GM12873 (cell line): ENCODE results near the gene BAZ2B.

Experiments used
- TF ChIP-seq, protein P1 (sequence below): IDR thresholded peaks from 2 replicates; pipeline ENCODE4 v1.5.1; 2012; ENCODE audit warnings: low read depth, mild to moderate bottlenecking, moderate library complexity, low read length, control low read depth; ENCODE audit not compliant: insufficient read depth; ENCODE audit errors: missing control alignments

BAZ2B gene

DNA sequence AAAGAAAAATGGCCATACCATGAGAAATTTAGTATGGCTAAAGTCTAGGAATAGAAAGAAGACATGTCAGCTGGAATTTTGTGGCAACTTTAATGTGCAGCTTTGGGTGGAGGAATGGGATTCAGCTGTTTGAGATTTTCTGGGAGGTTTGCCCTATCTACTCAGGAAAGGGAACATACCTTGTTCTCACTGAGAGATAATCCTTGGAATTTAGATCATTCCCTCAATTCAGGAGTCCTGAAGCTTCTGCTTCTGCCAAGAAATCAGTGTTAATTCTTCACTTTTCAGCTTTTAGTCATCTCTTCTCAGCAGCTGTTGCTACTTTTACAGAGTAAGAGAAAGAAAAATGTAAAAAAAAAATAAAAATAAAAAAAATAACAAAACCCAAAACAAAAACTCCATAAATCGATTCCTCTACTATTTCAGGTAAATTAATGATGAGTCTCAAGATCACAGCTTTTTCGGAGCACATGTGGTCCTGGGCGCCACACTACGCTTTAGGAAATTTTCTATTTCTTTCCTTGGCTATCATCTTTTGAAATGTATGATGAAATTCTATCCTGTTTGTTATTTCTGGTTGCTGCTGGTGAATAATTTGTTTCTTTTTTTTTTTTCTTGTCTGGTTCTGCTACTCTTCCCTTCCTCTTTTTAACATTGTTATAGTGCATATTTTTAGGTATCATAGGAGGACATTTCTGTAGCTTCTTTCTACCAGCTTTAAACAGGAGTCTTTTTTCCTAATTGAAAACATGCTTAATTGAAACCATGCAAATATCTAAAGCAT, 18.9 kb upstream of the BAZ2B start:
- TF ChIP-seq, protein P1, sequence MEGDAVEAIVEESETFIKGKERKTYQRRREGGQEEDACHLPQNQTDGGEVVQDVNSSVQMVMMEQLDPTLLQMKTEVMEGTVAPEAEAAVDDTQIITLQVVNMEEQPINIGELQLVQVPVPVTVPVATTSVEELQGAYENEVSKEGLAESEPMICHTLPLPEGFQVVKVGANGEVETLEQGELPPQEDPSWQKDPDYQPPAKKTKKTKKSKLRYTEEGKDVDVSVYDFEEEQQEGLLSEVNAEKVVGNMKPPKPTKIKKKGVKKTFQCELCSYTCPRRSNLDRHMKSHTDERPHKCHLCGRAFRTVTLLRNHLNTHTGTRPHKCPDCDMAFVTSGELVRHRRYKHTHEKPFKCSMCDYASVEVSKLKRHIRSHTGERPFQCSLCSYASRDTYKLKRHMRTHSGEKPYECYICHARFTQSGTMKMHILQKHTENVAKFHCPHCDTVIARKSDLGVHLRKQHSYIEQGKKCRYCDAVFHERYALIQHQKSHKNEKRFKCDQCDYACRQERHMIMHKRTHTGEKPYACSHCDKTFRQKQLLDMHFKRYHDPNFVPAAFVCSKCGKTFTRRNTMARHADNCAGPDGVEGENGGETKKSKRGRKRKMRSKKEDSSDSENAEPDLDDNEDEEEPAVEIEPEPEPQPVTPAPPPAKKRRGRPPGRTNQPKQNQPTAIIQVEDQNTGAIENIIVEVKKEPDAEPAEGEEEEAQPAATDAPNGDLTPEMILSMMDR, result no peak

DNA sequence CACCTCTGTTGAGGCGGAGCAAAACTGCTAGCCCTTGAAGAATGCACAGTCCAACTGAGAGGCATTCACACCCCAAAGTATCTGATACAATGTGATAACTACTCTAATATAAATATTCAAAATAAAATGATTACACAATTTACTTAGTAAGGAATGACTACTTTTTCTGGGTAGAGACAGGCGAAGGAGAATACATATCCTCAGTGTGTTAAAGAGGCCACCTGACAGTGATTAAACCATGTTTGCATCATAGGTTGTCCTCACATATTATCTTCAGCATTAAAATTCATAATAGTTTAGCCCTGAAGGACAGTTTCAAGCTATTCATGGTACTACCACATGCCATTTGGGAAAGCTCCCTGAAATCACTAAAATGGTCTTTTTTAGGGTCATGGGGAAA, 16.9 kb upstream of the BAZ2B start:
- TF ChIP-seq, protein P1, result no peak

DNA sequence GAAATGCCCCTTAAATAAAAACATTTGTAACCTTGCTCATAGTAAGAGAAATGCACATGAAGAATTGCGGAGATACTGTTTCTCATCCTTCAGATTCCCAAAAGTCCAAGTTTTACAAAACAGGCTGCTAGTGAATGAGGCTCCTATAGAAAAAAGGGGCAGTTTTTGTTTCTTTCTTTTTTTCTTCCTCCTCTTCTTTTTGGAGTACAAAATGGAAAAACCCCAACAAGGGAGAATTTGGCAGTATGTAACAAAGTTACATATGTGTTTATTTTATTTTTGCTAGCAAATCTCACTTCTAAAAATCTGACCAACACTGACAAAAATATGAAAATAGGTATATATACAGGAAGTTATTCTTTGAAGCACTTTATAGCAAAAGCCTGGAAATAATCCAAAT, 7.1 kb upstream of the BAZ2B start:
- TF ChIP-seq, protein P1, result no peak

DNA sequence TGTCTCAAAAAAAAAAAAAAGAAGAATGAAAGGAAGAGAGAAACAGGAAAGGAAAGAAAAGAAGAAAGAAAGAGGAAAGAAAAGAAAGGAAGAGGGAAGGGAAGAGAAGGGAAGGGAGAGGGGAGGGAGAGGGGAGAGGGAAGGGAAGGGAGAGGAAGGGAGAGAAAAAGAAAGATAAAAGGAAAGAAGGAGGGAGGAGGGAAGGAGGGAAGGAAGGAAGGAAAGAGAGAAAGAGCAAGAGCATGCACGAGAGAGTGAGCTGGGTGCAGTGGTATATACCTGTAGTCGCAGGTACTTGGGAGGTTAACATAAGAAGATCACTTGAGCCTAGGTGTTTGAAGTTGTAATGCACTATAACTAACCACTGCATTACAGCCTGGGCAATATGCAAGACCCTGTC, 6.6 kb upstream of the BAZ2B start:
- TF ChIP-seq, protein P1, result no peak

DNA sequence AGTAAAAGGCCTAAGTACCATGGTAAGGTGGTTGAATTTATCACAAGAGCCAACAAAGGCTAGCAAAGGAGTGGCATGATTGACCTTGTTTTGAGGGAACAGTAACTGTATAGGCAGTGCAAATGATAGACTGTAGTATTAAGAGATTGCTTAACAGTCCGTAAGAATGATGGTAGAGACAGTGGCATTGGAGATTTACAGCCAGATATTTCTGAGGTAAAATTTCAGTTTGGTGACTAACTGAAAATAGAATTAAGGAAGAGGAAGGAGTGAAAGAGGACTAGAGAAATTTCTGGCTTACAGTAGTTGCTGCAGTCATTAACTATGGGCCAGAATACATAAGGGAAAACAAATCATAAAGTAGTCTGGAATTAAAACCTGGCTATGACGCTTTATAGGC, 4.4 kb upstream of the BAZ2B start:
- TF ChIP-seq, protein P1, result no peak

DNA sequence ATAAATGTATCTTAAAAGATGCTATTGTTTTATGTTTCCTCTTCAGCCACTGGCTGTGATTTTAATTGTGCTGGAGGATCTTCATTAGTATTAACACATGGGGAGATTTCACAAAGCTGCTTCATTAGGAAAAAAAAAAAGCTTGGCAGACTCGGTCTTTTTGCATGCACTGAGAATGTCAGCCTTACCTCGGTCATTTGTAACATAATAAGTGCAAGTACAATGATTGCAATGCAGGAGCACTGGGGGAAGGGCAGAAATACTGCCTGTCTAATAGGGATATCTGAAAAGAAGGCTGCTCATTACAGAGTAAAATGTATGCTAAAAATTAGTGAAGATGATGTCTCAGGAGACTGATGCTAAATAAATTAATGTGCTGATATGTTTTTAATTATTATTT, 1.3 kb upstream of the BAZ2B start:
- TF ChIP-seq, protein P1, result no peak

DNA sequence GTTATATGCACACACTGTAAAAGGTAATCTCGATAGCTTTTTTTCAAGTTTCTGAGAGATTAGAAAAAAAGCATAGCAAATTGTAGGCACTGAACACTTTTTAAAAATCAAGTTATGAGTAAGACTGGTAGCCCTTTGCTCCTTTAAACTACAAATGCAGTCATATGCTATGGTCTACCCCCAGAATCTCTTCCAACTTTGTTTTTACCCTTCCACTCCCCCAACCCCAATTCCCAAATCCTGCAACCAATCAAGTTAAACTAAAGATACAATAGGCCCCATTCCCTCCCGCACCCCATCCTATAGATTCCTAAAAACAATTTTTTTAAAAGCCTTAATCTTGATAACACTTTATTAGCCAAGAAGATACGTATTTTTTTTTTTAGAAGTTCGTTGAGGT, 752 bp upstream of the BAZ2B start:
- TF ChIP-seq, protein P1, result no peak
